Thyroid gland (tissue), 4 donors: ENCODE data around the gene SPOCK1.

ENCODE experiments used
- POLR2A ChIP-seq, 2 donors: fragments of 450-650 bp; IDR thresholded peaks; one replicate each; pipeline ENCODE4 v1.6.1; 2017; ENCODE audit warnings: antibody characterized with exemption in 2 of 2, mild to moderate bottlenecking in 2 of 2, moderate library complexity in 1 of 2
- TF ChIP-seq, protein P1 (sequence below), 6 experiments: fragments of 200-600 bp in 3 of 6; fragments of 450-650 bp in 3 of 6; sonication (generic) in 3 of 6; IDR thresholded peaks; one replicate each; pipeline ENCODE4 v1.5.1; 2016 to 2019; ENCODE audit warnings: antibody characterized with exemption in 6 of 6, mild to moderate bottlenecking in 2 of 6, inconsistent platforms in 1 of 6, moderate library complexity in 1 of 6

DNA sequence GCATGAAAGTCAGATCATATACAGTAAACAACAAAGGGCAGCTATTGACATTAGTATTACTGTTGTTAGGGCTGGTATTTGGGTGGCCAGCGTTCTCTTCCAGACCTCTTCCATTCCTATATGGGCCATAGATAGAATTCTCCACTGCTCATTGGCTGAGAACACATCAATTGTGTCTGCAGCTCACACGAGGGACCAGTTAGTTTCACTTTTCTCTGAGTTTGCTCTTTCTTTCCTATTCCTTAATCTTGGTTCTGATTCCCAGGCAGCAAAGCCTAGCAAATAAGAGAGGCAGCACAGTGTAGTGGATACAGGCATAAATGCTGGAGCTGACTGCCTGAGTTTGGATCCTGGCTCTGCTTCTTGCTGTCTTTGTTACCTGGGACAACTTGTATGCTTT lies 476.4 kb downstream of the SPOCK1 start:
- TF ChIP-seq, protein P1, sequence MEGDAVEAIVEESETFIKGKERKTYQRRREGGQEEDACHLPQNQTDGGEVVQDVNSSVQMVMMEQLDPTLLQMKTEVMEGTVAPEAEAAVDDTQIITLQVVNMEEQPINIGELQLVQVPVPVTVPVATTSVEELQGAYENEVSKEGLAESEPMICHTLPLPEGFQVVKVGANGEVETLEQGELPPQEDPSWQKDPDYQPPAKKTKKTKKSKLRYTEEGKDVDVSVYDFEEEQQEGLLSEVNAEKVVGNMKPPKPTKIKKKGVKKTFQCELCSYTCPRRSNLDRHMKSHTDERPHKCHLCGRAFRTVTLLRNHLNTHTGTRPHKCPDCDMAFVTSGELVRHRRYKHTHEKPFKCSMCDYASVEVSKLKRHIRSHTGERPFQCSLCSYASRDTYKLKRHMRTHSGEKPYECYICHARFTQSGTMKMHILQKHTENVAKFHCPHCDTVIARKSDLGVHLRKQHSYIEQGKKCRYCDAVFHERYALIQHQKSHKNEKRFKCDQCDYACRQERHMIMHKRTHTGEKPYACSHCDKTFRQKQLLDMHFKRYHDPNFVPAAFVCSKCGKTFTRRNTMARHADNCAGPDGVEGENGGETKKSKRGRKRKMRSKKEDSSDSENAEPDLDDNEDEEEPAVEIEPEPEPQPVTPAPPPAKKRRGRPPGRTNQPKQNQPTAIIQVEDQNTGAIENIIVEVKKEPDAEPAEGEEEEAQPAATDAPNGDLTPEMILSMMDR (IDR thresholded peaks at IDR 0.05) = no peak
- TF ChIP-seq POLR2A (IDR thresholded peaks at IDR 0.05) = no peak
